Activated CD4-positive, alpha-beta T cell treated with anti-CD3 and anti-CD28 coated beads for 24 hours (primary cell): Measurements from ENCODE around the gene ETV6.
A peak's percentile ranks its signal among the peaks of the same experiment; 100 is the strongest.

ENCODE experiments used
- DNase-seq, 2 donors: peaks; one replicate each; pipeline ENCODE4 v3.0.0-alpha.2; 2020; ENCODE audit warnings: low read depth in 2 of 2

The ETV6 gene

GRCh38 chr12:11801643-11802042, 152.2 kb downstream of the ETV6 start:
- no peak for DNase-seq

- no peak for DNase-seq
These were observed 154.7 kb downstream of the ETV6 start for GRCh38 chr12:11804130-11804529.

- DNase-seq: no peak
These were observed 155.6 kb downstream of the ETV6 start for GRCh38 chr12:11805043-11805442.

GRCh38 chr12:11805680-11806079, 156.2 kb downstream of the ETV6 start:
- no peak for DNase-seq

GRCh38 chr12:11807458-11807857, 158.0 kb downstream of the ETV6 start:
- DNase-seq: no peak

- no peak for DNase-seq
These were observed 159.5 kb downstream of the ETV6 start for GRCh38 chr12:11808931-11809330.

GRCh38 chr12:11810206-11810545, 160.7 kb downstream of the ETV6 start:
- no peak for DNase-seq

- DNase-seq: no peak
These were observed 161.5 kb downstream of the ETV6 start for GRCh38 chr12:11811008-11811407.

GRCh38 chr12:11812241-11812585, 162.7 kb downstream of the ETV6 start:
- no peak for DNase-seq

- no peak for DNase-seq
These were observed 163.3 kb downstream of the ETV6 start for GRCh38 chr12:11812586-11813437.

GRCh38 chr12:11813438-11813813, 164.0 kb downstream of the ETV6 start:
- no peak for DNase-seq

GRCh38 chr12:11814374-11814773, 164.9 kb downstream of the ETV6 start:
- DNase-seq: no peak

- DNase-seq: no peak
These were observed 165.9 kb downstream of the ETV6 start for GRCh38 chr12:11815397-11815796.

GRCh38 chr12:11819643-11820042, 170.2 kb downstream of the ETV6 start:
- DNase-seq: no peak

- no peak for DNase-seq
These were observed 171.0 kb downstream of the ETV6 start for GRCh38 chr12:11820476-11820875.

- no peak for DNase-seq
These were observed 172.1 kb downstream of the ETV6 start for GRCh38 chr12:11821386-11822080.

- peak; percentile 34 to 41 for DNase-seq
These were observed 172.8 kb downstream of the ETV6 start for GRCh38 chr12:11822081-11822834.

GRCh38 chr12:11823043-11823442, 173.6 kb downstream of the ETV6 start:
- DNase-seq: no peak

- no peak for DNase-seq
These were observed 174.1 kb downstream of the ETV6 start for GRCh38 chr12:11823593-11823992.

GRCh38 chr12:11824069-11824468, 174.6 kb downstream of the ETV6 start:
- no peak for DNase-seq

- no peak for DNase-seq
These were observed 175.3 kb downstream of the ETV6 start for GRCh38 chr12:11824736-11825135.

GRCh38 chr12:11825278-11825677, 175.8 kb downstream of the ETV6 start:
- no peak for DNase-seq

GRCh38 chr12:11826574-11826973, 177.1 kb downstream of the ETV6 start:
- no peak for DNase-seq
